GM12878 (cell line): ENCODE results near the gene RDH5. TPM values are rescaled to one million over a fixed set of nuclear protein-coding genes. Genes with fewer than 3 reads are reported as not detected.

Source experiments
- ATAC-seq: fragments of 200-7000 bp; cut with Tn5 transposase; 3 replicates; pipeline ENCODE4 v1.9.1; 2020; ENCODE audit warnings: mild to moderate bottlenecking, moderate library complexity
- BruUV-seq: library from RNA; stranded (reverse); fragments of 400-500 nt; replicated peaks from 2 replicates; lab custom pipeline; 2021; lab: Mats Ljungman, UMichigan
- CTCF ChIA-PET: fragments of 300-600 bp; sonication (Branson Sonifier 250); formaldehyde crosslinking; extraction: SDS; loops from one replicate; lab custom pipeline; 2021; ENCODE audit warnings: inconsistent platforms; lab: Yijun Ruan, JAX
- POLR2A ChIA-PET: fragments of 350-600 bp; formaldehyde crosslinking; extraction: SDS; loops from one replicate; lab custom pipeline; 2021; ENCODE audit warnings: inconsistent platforms; lab: Charles Lee
- RAD21 ChIA-PET: fragments of 300-600 bp; sonication (Branson Sonifier 250); formaldehyde crosslinking; loops from one replicate; lab custom pipeline; 2023; ENCODE audit warnings: antibody characterized with exemption; ENCODE audit not compliant: unreplicated experiment; lab: Charles Lee
- SMC1A ChIA-PET: fragments of 300-600 bp; sonication (Branson Sonifier 250); formaldehyde crosslinking; loops from one replicate; lab custom pipeline; 2023; ENCODE audit not compliant: unreplicated experiment, uncharacterized antibody; lab: Charles Lee
- DNase-seq: peaks from one replicate; pipeline ENCODE4 v3.0.0-alpha.2; 2011; ENCODE audit warnings: low read depth, low spot score
- FAIRE-seq: peaks from 3 replicates; lab custom pipeline; 2011; peaks lifted over from hg19 to GRCh38; lab: Jason Lieb, UNC
- H2AFZ ChIP-seq: 2 replicates; pipeline ENCODE4 v1.6.0; 2011; ENCODE audit warnings: low read depth, low read length, control low read depth; ENCODE audit not compliant: control insufficient read depth
- H3K27ac ChIP-seq: 2 replicates; pipeline ENCODE4 v1.5.1; 2011; ENCODE audit warnings: control low read depth; ENCODE audit not compliant: control insufficient read depth, insufficient read depth
- H3K27me3 ChIP-seq, 2 experiments: replicated peaks in 1 of 2; 2 replicates each; pipeline versions ENCODE4 v1.6.0 to v1.6.1; 2011; ENCODE audit warnings: low read length in 1 of 2; ENCODE audit not compliant: control insufficient read depth in 2 of 2, insufficient read depth in 2 of 2
- H3K36me3 ChIP-seq, 2 experiments: 2 replicates each; pipeline ENCODE4 v1.5.1; 2011; ENCODE audit warnings: low read length in 1 of 2; ENCODE audit not compliant: control insufficient read depth in 2 of 2, insufficient read depth in 2 of 2
- H3K4me1 ChIP-seq: 2 replicates; pipeline ENCODE4 v1.6.1; 2011; ENCODE audit warnings: mild to moderate bottlenecking, low read length, moderate library complexity, mixed read lengths; ENCODE audit not compliant: control insufficient read depth, insufficient read depth
- H3K4me2 ChIP-seq: 2 replicates; pipeline ENCODE4 v1.6.0; 2011; ENCODE audit warnings: control low read depth; ENCODE audit not compliant: control insufficient read depth, insufficient read depth
- H3K4me3 ChIP-seq: fragments of 200-600 bp; sonication (generic); 2 replicates; pipeline ENCODE4 v1.5.1; 2016
- H3K79me2 ChIP-seq: 2 replicates; pipeline ENCODE4 v1.6.0; 2011; ENCODE audit warnings: low read length; ENCODE audit not compliant: control insufficient read depth, insufficient read depth
- H3K9ac ChIP-seq: 2 replicates; pipeline ENCODE4 v1.8.0; 2011; ENCODE audit warnings: low read length, control low read depth, mixed read lengths; ENCODE audit not compliant: control insufficient read depth, insufficient read depth
- H3K9me3 ChIP-seq: replicated peaks from 3 replicates; pipeline ENCODE4 v1.5.1; 2011; ENCODE audit warnings: mild to moderate bottlenecking, low read length; ENCODE audit not compliant: control insufficient read depth, insufficient read depth
- H4K20me1 ChIP-seq: 2 replicates; pipeline ENCODE4 v1.6.0; 2011; ENCODE audit not compliant: control insufficient read depth, insufficient read depth
- CBFB ChIP-seq: IDR thresholded peaks from 2 replicates; pipeline ENCODE4 v1.6.1; 2016; ENCODE audit warnings: antibody characterized with exemption, low read depth
- CHD1 ChIP-seq: IDR thresholded peaks from 2 replicates; pipeline ENCODE4 v1.6.1; 2012; ENCODE audit warnings: low read depth, low read length, improper control_type of control experiment
- EED ChIP-seq: sonication (generic); IDR thresholded peaks from 2 replicates; pipeline ENCODE4 v1.6.1; 2016; ENCODE audit warnings: antibody characterized with exemption, low read depth
- FOXK2 ChIP-seq: fragments of 450-650 bp; IDR thresholded peaks from 2 replicates; pipeline ENCODE4 v1.6.1; 2017; ENCODE audit warnings: mild to moderate bottlenecking, moderate library complexity
- HDAC2 ChIP-seq: fragments of 200-600 bp; sonication (generic); IDR thresholded peaks from 2 replicates; pipeline ENCODE4 v1.6.1; 2017
- PKNOX1 ChIP-seq: fragments of 450-650 bp; IDR thresholded peaks from 2 replicates; pipeline ENCODE4 v1.6.1; 2016; ENCODE audit warnings: mild to moderate bottlenecking
- SUZ12 ChIP-seq: fragments of 200-600 bp; sonication (generic); IDR thresholded peaks from one replicate; pipeline ENCODE4 v1.6.1; 2018; ENCODE audit warnings: antibody characterized with exemption, mild to moderate bottlenecking; ENCODE audit not compliant: unreplicated experiment
- WGBS: methylation state at CpG from one replicate; pipeline ENCODE4 v1.1.6; 2016; ENCODE audit warnings: low lambda C conversion rate; ENCODE audit not compliant: insufficient replicate concordance, insufficient coverage; ENCODE audit errors: missing lambda C conversion rate; 5-methylcytosine and 5-hydroxymethylcytosine counted together
- in situ Hi-C: fragments of 300-500 bp; cut with MboI; formaldehyde crosslinking; loops from 9 replicates; pipeline ENCODE4 v1.14.3; 2018; ENCODE audit warnings: mixed read lengths
- intact Hi-C: fragments of 100-400 bp; cut with micrococcal nuclease; formaldehyde crosslinking; loops from one replicate; pipeline ENCODE4 v1.14.2; 2022; ENCODE audit not compliant: unreplicated experiment
- polyA plus RNA-seq, 11 experiments: library from polyadenylated mRNA; depleted of rRNA in 4 of 11; unstranded in 6 of 11; stranded (reverse) in 5 of 11; fragments of >200 nt; fragmentation: Nextera tagmentation in 4 of 11; fragmentation: Illumina TruSeq in 1 of 11; extraction: Ambion mirVana in 4 of 11; extraction: Trizol in 1 of 11; gene quantifications; 1 replicate in 1 of 11; 2 replicates in 10 of 11; pipeline versions ENCODE4 v1.2.1 to v1.2.3, GENCODE V29; 2011 to 2016; ENCODE audit warnings: inconsistent platforms in 2 of 11, missing spikeins in 2 of 11, low read depth in 1 of 11
- total RNA-seq, 4 experiments: library from RNA; depleted of rRNA in 3 of 4; stranded (reverse); fragments of >200 nt in 3 of 4; fragmentation: Illumina TruSeq in 1 of 4; extraction: Trizol in 1 of 4; gene quantifications; 2 replicates each; pipeline versions ENCODE4 v1.2.1 to v1.2.3, GENCODE V29; 2013 to 2021

RDH5 gene
- total and polyA plus RNA-seq, 10 of the 15 experiments (the other 5 are each of a cell fraction or from before 2014, with no cell fraction given): 2.6 to 11.6 (median 7.3) TPM

- Histone ChIP-seq H3K4me2 (no peak overlapping the region), H3K9ac (no peak overlapping the region), H3K4me1 (peaks cover 11% of the 10 kb centered on the region), H3K27ac (no peak overlapping the region), H4K20me1 (no peaks in the 10 kb centered on the region), H2AFZ (no peak overlapping the region), H3K4me3 (no peak overlapping the region), H3K79me2 (no peaks in the 10 kb centered on the region), H3K27me3 (no peaks in the 10 kb centered on the region), H3K9me3 (no peaks in the 10 kb centered on the region; the same call in 2 of the 3 replicates), H3K36me3 (no peaks in the 10 kb centered on the region)
- RAD21 ChIA-PET: interaction anchor here (0.7 kb wide), 1 partner anchor 67 kb away, joined by 3 read pairs; no protein-coding TSS in a partner anchor
- BruUV-seq: no TSS peak
- intact Hi-C loops (no loop called here), in situ Hi-C loops (no loop called here)
- TF ChIP-seq FOXK2 (no peak), HDAC2 (no peak), SUZ12 (no peak), CHD1 (no peak), PKNOX1 (no peak), EED (no peak), CBFB (no peak)
- SMC1A ChIA-PET: no interaction called here
- ATAC-seq: no peak
- WGBS: 40% methylated on average over 4 of the region's 4 CpGs
- POLR2A ChIA-PET: no interaction called here
- no peak for DNase-seq
- CTCF ChIA-PET: interaction anchor here (0.8 to 1.3 kb wide), 3 partner anchors 10 to 16 kb away, joined by 3 to 4 read pairs (median 3); a partner anchor contains a TSS
- FAIRE-seq: no peak
Measured at GRCh38 chr12:55671746-55672145, 48.4 kb upstream of the RDH5 start.
